Effector memory CD4-positive, alpha-beta T cell (primary cell): ENCODE results near the gene FAM98B.

ENCODE experiments used
- DNase-seq, 3 donors: peaks; one replicate each; pipeline ENCODE4 v3.0.0-alpha.2; 2020
- H3K27ac ChIP-seq: 2 replicates; pipeline ENCODE4 v1.7.0; 2013; ENCODE audit warnings: mild to moderate bottlenecking, low read length, moderate library complexity; ENCODE audit not compliant: insufficient read depth, poor library complexity, severe bottlenecking
- H3K27me3 ChIP-seq: replicated peaks from 2 replicates; pipeline ENCODE4 v1.7.0; 2013; ENCODE audit warnings: mild to moderate bottlenecking, low read length; ENCODE audit not compliant: insufficient read depth, control insufficient read depth, poor library complexity, severe bottlenecking
- H3K36me3 ChIP-seq: 2 replicates; pipeline ENCODE4 v1.7.0; 2013; ENCODE audit warnings: mild to moderate bottlenecking, low read length, moderate library complexity; ENCODE audit not compliant: control insufficient read depth, insufficient read depth
- H3K4me1 ChIP-seq: 2 replicates; pipeline ENCODE4 v1.7.0; 2013; ENCODE audit warnings: low read length, mild to moderate bottlenecking; ENCODE audit not compliant: control insufficient read depth, insufficient read depth, poor library complexity, severe bottlenecking
- H3K4me3 ChIP-seq: 2 replicates; pipeline ENCODE4 v1.7.0; 2013; ENCODE audit warnings: low read length, low read depth, mild to moderate bottlenecking; ENCODE audit not compliant: insufficient read depth, poor library complexity, severe bottlenecking
- H3K9me3 ChIP-seq: 2 replicates; pipeline ENCODE4 v1.7.0; 2013; ENCODE audit warnings: mild to moderate bottlenecking, low read length, moderate library complexity; ENCODE audit not compliant: control insufficient read depth

FAM98B gene

DNA sequence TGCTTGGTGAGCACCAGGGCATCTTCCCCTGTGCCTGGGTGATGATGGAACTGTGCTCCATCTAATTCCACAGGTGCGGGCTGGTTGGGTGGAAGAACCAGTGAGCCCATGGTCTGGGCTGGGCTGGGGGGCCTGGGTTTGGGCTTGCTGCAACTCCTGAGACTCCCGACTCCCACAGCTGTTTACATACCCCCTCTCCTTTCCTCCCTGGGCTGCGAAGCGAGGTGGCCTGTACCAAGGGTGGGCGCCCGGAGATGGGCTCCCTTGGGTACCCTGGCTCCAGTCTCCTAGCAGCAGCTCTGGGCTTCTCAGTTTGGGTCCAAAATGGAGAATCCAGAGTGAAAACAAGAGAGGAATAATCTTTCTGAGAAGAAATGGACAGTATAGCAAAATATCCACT, 5.6 kb downstream of the FAM98B start:
- Histone ChIP-seq H3K4me1 (peaks cover 4% of the 10 kb centered on the region), H3K27me3 (no peaks in the 10 kb centered on the region), H3K36me3 (no peaks in the 10 kb centered on the region), H3K27ac (no peak overlapping the region), H3K9me3 (no peaks in the 10 kb centered on the region), H3K4me3 (no peak overlapping the region)
- no peak for DNase-seq

DNA sequence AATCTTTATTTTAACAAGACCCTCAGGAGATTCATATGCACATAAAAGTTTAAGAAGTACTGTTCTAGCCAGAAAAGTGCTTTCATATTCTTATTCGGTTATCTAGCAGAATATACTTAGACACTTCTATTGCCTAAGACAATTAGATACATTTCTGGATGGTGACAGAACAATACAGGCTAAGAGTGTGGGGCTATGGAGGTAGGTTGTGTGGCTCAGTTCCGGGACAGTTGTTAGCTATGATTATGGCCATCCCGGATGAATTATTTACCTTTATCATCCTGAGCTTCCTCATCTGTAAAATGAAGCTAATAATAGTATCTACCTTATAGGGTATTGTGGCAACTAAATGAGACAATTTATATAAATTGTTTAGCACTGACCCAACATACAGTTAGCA, 6.6 kb downstream of the FAM98B start:
- Histone ChIP-seq H3K4me3 (no peak overlapping the region), H3K4me1 (peaks cover under 1% of the 10 kb centered on the region), H3K9me3 (no peaks in the 10 kb centered on the region), H3K27me3 (no peaks in the 10 kb centered on the region), H3K36me3 (no peaks in the 10 kb centered on the region), H3K27ac (no peak overlapping the region)
- DNase-seq: no peak

DNA sequence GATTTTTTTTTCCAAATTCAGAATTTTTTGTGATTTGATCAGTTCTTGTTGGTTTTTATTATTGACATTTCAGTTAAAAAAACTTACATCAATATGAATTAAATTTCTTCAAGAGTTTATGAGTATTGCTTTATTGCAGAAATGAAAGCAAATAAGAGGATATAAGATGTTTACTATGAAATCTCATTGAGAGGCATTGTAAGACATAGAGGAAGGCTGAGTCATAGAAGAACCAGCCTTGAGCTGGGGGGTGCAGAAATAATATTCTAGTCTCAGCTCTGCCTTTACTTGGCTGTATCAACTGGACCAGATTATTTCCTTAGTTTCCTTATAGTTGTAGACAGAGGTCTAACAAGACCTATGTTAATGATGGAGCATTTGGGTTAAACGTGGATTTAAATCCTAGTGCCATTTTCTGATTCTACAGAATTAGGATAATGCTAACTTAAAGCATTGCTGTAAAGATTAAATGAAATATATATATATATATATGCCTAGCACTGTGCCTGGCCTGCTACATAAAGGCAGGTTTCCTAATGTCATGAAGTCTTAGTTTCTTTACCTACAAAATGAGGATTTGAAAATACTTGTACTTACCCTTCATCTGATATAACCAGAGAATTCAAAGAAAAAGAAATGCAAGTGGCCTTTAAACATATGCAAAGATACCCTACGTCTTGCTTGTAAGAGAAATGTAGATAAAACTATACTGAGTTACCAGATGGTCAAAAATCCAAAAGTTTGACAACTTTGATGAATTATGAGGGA, 7.3 kb downstream of the FAM98B start:
- H3K4me3 ChIP-seq: no peak overlapping the region
- H3K27ac ChIP-seq: no peak overlapping the region
- no peaks in the 10 kb centered on the region for H3K27me3 ChIP-seq
- no peaks in the 10 kb centered on the region for H3K4me1 ChIP-seq
- DNase-seq: no peak
- H3K9me3 ChIP-seq: no peaks in the 10 kb centered on the region
- no peaks in the 10 kb centered on the region for H3K36me3 ChIP-seq

DNA sequence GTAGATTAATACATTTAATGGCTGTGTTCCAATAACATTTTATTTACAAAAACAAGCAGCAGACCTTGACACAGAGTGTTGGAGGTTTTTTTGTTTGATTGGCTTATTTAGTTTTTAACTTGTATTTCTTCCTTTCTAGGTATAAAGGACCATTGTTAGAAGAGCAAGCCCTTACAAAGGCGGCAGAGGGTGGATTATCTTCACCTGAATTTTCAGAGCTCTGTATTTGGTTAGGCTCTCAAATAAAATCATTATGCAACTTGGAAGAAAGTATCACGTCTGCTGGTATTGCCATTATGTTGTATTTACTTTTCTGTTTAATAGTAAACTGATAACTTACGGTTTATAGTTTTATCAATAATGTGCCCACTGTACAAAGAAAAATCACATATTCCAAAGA, 10.0 kb downstream of the FAM98B start:
- Histone ChIP-seq H3K4me1 (no peaks in the 10 kb centered on the region), H3K27ac (no peak overlapping the region), H3K27me3 (no peaks in the 10 kb centered on the region), H3K4me3 (no peak overlapping the region), H3K9me3 (no peaks in the 10 kb centered on the region), H3K36me3 (no peaks in the 10 kb centered on the region)
- DNase-seq: no peak

DNA sequence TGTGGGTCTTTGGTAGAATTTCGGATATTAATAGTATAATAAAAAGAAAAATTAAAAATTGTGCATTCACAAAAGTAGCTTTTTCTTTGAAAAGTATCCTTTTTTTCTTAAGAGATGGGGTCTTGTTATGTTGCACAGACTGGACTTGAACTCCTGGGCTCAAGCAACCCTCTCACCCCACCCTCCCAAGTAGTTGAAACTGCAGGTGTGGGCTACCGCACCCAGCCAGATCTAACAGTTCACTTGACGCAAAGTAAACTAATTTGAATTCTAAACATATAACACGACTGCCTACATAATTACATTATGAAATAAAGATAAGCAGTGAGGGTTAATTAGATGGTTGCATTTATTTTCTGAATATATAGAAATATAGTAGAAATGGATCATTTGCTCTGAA, 10.7 kb downstream of the FAM98B start:
- Histone ChIP-seq H3K4me3 (no peak overlapping the region), H3K9me3 (no peaks in the 10 kb centered on the region), H3K27ac (no peak overlapping the region), H3K4me1 (no peaks in the 10 kb centered on the region), H3K27me3 (no peaks in the 10 kb centered on the region), H3K36me3 (no peaks in the 10 kb centered on the region)
- DNase-seq: no peak

DNA sequence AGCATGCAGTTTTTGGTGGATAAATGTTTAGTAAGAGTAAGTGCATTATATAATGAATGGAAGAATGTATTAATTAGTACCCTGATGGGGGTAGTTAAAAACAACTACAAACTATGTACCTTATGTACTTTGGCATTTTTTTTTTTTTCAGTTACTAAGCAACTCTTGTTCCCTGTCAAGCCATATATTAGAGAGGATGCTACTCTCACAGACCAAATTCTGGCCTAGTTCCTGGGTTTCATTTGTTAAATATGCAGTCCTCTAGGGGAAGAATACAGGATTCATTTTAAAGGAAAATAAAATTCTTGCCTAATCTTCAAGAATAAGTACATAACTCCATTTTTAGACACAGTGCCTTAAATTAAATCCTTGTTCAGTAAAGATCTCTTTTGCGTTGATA, 16.9 kb downstream of the FAM98B start:
- Histone ChIP-seq H3K36me3 (peaks cover 16% of the 10 kb centered on the region), H3K4me1 (no peaks in the 10 kb centered on the region), H3K9me3 (no peaks in the 10 kb centered on the region), H3K27me3 (no peaks in the 10 kb centered on the region), H3K4me3 (no peak overlapping the region), H3K27ac (no peak overlapping the region)
- DNase-seq: no peak

DNA sequence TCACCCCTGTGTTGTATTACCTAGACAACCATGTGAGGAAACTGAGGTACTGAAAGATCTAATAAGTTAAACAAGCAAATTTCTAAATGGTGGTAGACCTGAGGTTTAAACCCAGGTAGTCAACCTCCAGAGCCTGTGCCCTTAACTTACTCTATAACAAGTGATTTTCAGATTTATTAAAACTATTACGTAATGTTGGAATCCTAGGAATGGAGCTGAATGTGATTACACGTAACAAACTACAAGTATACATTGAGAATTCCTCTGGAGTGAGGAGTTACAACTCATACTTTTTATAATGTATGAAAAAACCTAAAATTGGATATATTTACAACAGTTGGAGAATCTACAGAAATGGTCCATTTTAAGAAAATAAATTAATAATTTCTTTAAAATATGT, 18.0 kb downstream of the FAM98B start:
- Histone ChIP-seq H3K4me3 (no peak overlapping the region), H3K9me3 (no peaks in the 10 kb centered on the region), H3K4me1 (no peaks in the 10 kb centered on the region), H3K36me3 (peaks cover 16% of the 10 kb centered on the region), H3K27ac (no peak overlapping the region), H3K27me3 (no peaks in the 10 kb centered on the region)
- DNase-seq: no peak

DNA sequence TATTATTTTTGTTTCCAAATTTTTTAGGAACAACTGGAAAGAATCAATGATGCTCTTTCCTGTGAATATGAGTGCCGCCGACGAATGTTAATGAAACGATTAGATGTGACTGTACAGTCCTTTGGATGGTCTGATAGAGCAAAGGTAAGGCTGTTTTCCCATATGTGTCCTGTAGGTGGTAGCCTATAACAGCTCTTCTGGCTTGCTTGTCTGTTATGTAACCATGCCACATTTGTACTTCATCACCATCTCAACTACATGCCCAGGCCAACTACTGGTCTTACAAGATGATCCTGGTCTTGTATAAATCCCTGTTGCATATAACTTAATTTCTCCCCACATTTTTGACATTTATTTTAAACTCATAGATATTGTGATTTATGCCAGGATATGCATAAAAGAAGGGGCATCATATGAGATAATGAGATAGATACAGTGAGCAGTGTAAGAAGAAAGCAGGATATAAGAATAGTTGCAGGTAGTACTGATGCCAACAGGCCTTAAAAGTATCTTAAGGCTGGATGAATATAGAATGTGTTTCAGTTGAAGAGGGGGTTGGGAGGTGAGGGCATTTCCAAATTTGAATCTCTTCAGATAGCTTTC, 20.3 kb downstream of the FAM98B start:
- no peaks in the 10 kb centered on the region for H3K9me3 ChIP-seq
- H3K4me3 ChIP-seq: no peak overlapping the region
- peaks cover 16% of the 10 kb centered on the region for H3K36me3 ChIP-seq
- peak in 2 of 3 donors; percentile 6 to 30 for DNase-seq
- H3K4me1 ChIP-seq: no peaks in the 10 kb centered on the region
- H3K27ac ChIP-seq: no peak overlapping the region
- no peaks in the 10 kb centered on the region for H3K27me3 ChIP-seq

DNA sequence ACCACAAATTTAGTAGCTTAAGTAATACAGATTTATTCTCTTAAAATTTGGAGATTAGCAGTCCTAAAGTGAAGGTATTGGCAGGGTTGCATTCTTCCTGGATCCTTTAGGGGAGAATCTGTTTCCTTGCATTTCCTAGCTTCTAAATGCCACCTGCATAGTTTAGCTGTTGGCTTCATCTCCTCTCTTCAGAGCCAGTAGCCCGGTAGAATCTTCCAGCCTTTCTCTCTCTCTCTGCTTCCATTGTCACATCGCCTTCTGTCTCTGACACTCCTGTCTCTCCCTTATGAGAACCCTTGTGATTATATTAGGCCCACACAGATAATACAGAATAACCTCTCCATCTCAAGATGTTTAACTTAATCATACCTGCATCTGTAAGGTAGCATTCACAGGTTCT, 21.4 kb downstream of the FAM98B start:
- peaks cover 16% of the 10 kb centered on the region for H3K36me3 ChIP-seq
- DNase-seq: no peak
- no peaks in the 10 kb centered on the region for H3K27me3 ChIP-seq
- H3K4me1 ChIP-seq: no peaks in the 10 kb centered on the region
- no peak overlapping the region for H3K27ac ChIP-seq
- H3K4me3 ChIP-seq: no peak overlapping the region
- H3K9me3 ChIP-seq: no peaks in the 10 kb centered on the region

DNA sequence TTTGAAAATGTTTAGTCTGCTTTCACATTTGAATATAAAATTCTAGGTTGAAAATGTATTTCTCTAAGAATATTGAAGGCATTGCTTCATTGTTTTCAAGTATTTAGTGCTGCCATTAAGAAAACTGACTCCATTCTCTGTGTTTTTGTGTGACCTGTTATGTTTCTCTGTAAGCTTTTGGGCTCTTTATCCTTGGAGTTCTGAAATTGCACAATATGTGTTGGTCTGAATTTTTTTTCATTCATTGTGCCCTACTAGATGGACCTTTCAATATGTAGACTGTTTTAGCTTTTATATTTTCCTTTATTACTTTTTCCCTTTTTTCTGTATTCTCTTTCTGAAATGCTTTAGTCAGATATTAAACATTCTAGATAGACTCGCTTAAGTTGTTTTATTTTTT, 22.2 kb downstream of the FAM98B start:
- no peak for DNase-seq
- no peaks in the 10 kb centered on the region for H3K9me3 ChIP-seq
- no peak overlapping the region for H3K4me3 ChIP-seq
- H3K27me3 ChIP-seq: no peaks in the 10 kb centered on the region
- no peak overlapping the region for H3K27ac ChIP-seq
- H3K4me1 ChIP-seq: no peaks in the 10 kb centered on the region
- H3K36me3 ChIP-seq: peaks cover 12% of the 10 kb centered on the region
